Stimulated activated CD4-positive, alpha-beta T cell treated with anti-CD3 and anti-CD28 coated beads, Interleukin-1b, Interleukin-23, amount 100 ng/mL, for 1 hour (primary cell): ENCODE measurements around the gene RASGRP1.

Source experiments
- DNase-seq, 2 donors: peaks; one replicate each; pipeline ENCODE4 v3.0.0-alpha.2; 2020; ENCODE audit warnings: low read depth in 2 of 2

The RASGRP1 gene

DNA sequence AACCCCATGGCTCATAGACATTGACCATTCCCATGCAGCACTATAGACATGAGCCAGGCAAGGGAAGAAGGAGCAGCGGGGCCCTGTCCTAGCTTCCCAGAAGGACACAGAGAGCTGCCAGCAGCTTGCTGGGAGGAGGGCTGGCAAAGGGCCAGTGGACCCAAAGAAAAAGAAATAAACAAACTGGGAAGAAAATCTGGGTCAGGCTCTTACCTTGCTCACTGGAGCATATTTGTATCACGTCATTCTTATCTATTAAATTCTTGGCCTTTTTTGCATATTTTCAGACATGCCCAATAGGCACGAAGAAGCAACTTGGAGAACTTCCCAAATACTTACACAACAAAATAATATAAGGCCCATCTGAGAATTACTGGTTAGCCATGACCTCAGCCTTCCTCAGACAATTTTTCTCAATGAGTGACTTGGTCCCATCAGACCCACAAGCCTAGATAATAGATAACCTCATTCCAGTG lies 28.4 kb downstream of the RASGRP1 start:
- no peak for DNase-seq

DNA sequence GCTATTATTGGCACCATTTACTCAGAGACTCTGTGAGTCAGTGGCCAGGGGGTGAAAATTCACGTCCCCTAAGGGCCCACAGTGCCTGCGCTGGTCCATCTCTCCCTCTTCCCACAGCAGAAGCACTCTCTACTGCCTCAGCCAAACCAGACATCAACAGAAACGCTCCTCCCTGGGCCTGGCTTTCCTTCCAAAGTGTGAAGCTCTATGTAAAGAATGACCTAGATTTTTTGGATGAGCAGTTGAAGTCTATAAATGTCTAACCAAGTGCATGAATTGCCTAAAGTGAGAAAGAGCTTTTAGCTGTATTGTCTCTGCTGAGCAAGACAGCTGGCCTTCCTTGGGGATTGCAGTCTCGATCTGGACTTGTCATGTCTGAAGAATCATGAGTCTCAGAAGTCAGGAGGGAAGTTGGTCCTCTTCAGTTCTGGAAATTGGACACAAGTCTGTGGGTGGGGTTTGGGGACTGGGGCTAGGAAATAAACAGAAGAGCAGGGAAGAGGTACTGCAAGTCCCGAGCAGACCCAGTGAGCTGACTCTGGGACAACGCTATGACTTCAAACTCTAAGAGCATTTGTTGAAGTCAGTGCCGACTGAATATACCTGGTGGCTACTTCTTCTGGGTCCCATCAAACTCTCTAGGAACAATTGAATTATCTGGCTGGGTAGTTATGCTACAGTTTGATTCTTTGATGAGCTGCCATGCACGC lies 29.0 kb downstream of the RASGRP1 start:
- DNase-seq = no peak

DNA sequence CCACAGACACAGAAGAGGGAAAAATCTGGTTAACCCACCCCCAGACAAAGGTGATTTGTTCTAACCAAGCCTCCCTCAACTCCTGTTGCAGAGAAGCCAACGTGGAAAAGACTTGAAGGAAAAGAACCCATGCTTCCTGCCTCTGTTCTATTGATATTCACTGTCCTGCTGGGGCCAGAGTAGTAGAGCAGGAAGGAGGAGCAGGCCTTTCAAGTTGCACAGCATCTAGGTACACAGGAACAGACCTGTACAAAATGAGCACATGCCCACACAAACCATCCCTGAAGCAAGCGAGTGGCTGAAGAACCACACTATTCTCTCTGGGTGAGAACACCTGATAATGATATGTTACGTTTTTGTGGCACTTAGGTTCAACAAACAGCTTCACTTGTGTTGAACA lies 29.9 kb downstream of the RASGRP1 start:
- no peak for DNase-seq

DNA sequence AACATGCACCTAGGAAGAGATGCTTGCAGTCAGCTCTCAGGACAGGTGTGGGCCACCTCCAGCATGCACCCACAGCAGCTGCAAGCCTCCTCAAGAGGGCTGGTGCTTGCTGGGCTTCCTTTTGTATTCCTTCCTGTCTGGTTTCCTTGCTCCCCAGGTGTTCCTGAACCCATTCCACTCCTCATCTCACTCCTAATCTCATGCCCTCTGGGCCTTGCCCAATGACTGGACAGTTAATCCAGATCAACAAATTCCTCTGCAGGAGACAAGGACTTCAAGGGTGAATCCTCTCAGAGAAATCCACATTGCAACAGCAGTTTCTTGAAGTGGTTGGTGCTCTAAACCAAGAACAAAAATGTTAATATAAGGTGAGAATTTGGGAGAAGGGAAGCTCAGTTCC lies 30.7 kb downstream of the RASGRP1 start:
- no peak for DNase-seq

DNA sequence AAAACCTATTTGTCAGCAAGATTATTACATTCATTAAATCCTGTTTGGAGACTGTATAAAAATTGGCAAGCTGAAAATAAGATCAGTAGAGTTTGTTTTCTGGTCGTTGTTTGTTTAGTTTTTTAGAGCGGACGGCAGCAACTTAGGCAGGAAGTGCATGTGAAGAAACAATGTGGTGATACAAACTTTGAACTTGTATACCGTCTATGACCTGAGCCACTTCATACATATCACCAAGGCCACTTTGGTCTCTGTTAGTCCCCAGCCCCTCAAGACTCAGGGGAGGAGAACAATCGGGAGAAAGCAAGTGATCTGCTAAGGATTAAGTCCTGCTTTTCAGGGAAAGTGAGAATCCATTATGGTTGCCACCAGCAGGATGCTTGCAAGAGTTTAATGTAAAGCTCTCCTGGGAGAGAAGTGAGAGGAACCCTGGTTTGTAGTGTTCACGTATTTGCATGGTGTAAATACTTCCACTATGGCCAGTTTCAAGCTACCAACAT lies 31.1 kb downstream of the RASGRP1 start:
- DNase-seq = no peak

DNA sequence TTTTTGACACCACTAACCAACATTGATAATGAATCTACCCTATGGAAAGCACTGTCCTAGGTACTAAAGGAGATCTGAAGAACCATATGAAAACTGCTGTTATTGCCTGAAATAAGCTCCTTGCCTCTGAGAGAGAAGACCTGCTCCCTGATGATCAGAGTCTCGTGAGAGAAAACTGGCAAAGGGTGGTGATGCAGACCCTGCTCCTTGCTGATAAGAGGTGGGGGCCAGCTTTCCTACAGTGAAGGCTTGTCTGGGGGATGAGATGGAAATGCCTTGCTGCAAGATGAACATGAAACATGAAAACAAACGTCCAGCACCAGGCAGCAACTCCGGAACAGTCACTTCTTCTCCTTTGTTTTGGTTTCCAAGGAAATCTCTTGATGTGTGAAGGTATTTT lies 31.9 kb downstream of the RASGRP1 start:
- DNase-seq = no peak

DNA sequence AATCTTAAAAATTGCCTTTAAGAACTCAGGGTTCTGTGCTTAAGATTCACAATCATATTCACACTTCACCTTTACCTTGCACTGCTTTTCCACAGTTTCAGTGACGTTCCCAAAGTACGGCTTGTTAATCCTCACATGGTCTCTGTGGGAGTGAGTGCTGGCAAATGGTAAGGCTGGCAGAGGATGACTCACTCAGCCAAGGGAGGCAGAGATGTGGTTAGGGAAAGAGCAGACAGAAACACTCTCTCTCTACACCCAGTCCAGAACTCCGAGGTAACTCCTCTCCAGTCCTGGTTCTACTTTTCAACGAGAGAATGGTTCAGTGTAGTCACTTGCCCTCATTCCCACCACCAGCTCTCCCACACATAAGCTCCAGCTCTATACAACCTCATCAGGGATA lies 33.1 kb downstream of the RASGRP1 start:
- no peak for DNase-seq

DNA sequence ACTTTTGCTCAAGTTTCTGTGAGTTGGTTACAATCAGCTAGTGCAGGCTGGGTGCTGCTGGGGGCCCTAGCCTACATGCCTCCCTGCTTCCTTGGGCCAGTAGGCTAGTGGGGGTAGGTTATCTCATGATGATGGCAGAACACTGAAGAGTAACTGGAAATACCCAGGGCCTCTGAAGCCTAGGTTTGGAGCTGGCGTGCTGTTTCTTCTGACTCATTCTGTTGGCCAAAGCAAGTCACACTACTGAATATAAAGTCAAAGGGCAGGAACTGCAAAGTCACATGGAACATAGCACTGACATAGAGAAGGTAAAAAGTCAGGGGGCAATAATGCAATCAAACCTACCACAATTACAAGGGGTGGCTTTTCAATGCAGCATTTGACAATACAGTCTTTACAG lies 34.5 kb downstream of the RASGRP1 start:
- DNase-seq = no peak

DNA sequence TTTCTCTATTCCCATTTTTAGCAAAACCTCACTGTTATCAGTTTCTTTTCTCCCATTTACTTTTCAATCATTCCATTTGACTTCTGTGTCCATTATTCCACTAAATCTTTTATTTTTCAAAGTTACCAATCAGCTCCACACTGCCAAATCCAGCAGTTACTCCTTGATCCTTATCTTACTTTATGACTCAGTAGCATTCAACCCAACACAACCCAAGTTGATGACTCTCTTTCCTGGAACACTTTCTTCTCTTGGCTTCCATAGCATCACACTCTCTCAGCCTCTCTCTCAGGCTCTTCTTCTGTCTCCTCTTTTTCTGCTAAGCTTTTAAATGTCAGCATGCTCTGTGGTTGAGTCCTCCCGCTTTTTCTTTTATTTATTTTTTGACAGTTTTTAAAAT lies 36.3 kb downstream of the RASGRP1 start:
- no peak for DNase-seq

DNA sequence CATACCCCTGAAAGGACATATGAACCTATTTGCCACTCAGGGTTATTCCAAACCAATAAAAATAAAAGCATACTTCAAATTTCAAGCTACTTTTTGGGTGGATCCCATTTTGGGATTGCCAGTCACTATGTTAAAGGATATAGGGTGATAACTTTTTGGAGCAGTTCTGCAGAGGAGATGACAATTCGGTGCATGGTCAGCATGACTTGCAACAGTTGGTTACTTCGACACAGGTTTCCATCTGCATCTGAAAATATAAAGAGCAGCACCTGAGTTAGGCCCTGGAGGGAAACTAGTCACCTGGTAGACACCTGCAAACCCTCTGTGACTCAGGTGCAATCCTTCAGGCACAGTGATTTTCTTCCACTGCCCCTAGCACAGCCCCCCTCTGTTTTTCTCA lies 38.5 kb downstream of the RASGRP1 start:
- no peak for DNase-seq

DNA sequence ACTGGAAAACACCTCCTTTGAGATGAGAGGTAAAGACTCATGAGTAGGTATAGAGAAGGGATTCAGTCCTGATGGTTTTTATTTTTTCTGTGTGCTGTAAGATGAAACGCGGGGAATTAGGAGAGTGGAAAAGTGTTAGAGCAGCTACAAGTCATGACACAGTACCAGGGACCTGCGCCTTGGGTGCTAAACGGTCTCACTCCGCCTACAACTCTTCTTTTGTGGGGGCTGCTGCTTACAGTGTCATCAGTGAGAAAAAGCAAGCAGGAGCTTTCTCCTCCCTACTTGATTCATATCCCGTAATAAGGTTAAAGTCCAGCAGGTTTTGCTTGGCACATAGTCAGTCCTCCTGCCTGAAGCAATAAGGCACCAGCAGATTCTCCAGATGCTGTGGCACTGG lies 39.1 kb downstream of the RASGRP1 start:
- no peak for DNase-seq

DNA sequence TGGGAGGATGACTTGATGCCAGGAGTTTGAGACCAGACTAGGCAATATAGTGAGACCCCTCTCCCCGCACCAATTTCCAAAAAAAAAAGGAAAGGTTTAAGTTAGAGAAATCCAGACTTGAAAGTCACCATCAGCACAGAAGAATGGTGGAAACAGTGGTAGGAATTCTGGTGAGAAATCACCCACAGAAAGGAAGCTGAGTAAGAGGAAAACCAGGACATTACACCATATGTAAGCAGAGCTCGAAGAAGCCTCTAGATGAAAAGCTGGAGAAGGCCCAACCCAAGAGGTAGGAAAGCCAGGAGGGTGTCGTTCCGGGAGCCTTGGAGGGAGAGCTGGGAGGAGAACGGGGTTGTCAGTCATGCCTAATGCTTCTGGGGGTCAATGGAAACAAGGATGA lies 40.5 kb downstream of the RASGRP1 start:
- DNase-seq = no peak

DNA sequence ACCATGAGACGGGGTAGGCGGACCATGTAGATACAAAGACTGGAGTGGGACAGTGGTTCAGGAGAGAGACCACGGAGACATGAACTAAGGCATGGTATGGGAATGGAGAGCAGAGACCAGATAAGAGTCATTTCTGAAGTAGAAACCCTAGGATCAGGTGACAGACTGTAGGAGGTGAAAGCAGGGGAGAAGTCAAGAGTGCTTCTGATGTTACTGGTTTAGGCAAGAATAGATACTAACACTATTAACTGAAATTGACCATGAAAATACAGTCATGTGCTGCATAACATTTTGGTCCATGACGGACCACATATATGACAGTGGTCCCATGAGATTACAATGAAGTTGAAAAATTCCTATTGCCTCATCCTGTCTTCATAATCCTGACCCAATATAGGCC lies 41.7 kb downstream of the RASGRP1 start:
- DNase-seq = no peak

DNA sequence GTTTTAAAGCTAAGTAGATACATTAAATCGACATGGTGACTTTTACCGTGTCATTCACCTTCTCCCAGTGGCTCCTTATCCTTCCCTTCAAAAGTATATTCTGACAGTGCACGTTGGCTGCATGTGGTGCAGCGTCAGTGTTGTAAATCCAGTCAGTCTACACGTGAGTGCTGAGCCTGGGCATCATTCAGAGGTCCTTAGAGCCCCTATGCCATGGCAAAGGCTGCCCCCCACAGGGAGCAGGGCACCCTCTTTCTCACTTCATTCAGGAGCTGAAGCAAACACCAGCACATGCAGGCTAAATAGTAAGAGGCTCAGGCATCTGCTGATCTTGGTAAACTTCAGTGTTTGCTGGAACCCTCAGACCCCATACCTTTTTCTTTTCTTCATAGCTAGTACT lies 43.3 kb downstream of the RASGRP1 start:
- no peak for DNase-seq

DNA sequence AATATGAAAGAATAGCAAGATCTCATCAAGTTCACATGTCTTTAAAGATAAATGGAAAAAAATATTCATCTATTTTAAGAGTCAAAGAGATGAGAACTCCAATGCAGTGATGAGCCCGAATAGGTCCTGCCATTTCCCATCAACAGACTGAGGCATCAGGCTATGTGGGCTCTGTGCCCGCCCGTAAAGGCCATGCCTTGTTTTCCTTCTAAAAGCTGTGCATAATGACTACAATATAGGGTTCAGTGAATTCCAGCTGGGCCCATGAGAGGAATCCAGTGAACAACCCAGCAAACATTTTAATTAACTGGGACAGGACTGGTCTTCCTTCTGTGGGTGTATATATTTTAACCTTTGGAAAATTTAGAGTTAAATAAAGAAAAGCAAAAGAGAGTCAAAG lies 44.6 kb downstream of the RASGRP1 start:
- no peak for DNase-seq

DNA sequence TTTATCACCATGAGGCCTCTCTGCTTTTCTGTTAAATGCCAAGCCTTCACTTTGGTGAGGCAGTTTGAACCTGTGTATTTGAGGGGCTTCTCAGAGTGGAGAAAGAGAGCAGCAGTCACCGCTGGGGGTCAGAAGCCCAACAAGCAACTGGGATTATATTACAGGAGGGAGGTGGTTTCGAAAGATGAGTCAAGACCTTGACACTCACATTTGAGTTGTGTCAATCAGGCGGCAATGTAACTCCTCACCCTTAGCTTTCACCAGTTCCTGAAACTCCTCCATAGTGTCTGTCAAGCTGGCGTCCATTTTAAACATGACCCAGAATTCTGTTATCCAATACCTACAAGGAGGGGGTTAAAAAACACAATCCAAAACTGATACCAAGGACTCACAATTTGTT lies 46.5 kb downstream of the RASGRP1 start:
- DNase-seq = no peak

DNA sequence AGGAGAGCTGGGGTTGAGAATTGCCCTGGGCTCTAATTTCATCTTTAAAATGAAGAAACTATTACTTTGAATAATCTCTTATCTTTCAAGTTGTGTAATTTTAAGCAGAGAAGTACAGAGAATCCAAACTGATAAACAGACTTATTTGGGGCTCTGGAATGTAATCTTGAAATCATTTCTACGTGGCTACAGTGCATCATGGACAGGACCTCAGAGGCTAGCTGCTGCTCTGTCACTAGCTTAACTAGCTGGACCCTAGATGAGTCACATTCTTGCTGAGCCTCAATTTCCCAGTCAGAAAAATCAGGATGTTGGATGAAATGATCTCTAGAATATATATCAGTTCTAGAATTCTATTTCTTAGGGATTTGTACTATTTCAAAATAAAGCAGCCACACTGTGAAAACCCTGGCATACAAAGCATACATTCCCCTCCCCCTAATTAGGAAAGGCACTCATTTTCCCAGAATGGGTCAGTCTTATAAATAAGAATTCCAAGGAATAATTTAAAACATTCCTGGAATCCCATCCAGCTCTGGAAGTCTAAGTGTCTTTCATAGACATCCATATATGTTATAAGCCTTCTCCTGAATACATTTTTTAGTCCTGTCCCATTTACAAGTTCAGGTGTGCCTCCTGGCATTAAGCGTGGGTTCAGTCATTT lies 47.2 kb downstream of the RASGRP1 start:
- DNase-seq = no peak

DNA sequence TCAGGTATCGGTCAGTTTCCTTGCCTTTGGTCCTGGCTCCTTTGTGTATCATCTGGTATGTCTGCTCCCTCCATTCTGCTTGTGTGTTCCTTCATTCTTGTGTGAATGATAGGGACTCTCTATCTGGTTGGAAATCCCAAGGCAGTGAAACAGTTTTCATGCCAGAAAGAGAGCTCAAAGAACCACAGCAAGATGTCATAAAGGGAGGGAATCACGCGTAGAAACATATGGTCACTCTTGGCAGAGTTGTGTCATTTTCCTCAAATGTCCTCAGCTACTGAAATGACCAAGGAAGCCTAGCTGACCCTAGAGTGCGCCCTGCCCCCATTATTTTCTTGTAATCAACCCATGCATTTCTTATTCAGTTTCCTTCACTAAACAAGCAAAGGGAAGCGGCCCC lies 48.0 kb downstream of the RASGRP1 start:
- DNase-seq = no peak

DNA sequence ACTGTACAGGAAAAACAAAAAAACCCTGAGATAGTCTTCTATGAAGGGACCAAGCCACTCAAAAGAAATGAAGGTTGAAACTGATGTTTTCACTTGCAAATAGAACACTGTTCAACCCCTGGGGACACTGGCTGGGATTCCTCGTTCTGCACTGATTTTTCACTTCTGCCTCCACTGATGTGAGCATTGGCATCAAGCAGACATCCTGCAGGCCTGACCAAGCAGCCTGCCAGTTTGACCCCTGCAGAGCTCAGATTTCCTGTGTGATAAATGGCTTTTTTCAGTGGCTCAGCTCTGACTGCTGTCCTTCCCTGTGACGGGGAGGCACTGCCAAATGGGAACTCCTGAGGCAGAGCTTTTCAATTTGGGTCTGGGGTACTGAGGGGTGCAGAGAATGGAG lies 50.0 kb downstream of the RASGRP1 start:
- DNase-seq = no peak

DNA sequence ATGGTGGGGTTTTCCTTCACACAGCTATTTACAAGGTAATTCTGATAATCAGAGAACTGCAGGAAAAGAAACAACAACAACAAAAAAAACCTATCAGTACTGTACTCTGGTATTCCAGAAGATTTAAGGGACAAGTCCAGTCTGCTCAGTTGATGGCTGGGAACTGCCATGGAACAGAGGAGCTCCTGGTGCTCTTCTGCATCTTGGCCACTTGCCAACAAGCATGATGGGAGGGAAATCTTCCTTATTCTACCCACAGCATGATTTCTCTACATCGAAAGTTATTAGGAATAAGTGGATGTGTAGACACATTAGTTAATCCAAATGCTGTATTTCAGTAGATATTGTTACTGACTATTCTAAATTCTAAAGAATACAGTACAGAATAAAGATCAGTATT lies 51.7 kb downstream of the RASGRP1 start:
- DNase-seq = no peak

DNA sequence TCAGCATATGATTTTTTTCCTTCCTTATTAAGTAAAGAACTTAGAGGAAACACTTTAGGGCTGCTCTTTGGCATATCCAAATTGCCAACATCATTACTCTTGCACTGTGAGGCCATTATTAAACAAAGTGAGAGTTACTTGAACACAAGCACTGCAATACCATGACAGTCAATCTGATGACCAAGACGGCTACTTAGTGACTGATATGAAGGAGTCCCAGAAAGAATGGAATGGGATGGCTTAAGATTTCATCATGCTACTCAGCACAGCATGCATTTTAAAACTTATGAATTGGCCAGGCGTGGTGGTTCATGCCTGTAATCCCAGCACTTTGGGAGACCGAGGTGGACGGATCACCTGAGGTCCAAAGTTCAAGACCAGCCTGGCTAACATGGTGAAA lies 55.5 kb downstream of the RASGRP1 start:
- no peak for DNase-seq

DNA sequence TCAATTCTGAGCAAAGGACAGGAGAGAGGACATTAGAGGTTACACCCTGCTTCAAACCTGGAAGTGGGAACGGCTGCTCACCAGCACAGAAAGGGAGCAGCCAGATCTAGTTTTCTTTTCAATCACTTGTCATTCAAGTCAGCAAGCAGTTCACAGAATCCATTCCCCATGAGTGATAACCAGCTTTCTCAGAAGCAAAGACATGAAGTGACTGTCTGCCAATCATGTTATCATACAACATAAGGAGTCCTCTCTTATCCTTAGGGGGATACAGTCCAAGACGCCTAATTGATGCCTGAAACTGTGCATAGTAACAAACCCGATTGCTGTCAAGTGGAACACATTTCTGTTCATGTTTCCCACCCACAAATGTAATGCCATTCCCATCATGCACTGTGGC lies 56.0 kb downstream of the RASGRP1 start:
- no peak for DNase-seq

DNA sequence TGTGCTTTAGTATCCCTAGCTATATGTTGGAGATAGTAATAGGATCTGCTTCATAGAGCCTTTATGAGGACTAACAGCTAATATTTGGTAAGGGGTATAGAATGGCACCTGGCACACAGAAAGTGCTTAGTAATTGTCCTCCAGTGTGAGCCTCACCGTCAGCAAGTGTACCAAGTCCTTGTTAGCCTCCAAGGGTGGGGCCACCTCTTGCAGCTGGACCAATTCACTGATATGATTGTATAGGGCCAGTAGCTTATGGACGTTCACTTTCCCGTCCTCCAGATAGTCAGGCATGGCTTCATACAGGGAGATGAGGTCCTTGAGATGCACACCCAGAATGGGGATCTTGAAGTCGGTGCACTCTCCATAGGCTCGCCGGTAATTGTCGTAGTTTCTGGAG lies 57.0 kb downstream of the RASGRP1 start:
- DNase-seq = no peak

DNA sequence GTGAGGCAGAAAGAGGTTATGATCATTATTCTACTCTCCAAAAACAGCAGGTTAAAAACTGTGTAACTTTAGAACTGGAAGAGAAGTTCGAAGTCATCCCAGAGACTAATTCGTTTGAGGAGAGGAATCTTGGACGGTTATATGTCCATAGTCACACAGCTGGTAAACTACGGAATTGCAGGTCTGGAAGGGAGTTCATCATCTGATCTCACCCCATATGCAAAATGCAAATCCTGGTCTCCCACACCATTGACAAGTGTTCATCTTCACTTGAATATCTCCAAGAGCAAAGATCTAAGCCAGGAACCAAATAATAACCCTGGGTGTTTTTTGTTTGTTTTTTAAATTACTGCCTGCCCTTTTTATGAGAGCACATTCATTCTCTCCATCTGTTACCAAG lies 57.6 kb downstream of the RASGRP1 start:
- DNase-seq = no peak
